GM21528 (cell line): ENCODE measurements around the gene SLC39A9.
"Not testable (repeated sequence)": the region's sequence is repeated elsewhere in the genome, so short reads cannot be mapped to it uniquely, and the experiment has no call there.

ENCODE experiments used
- ATAC-seq: cut with Tn5 transposase; IDR thresholded peaks from one replicate; pipeline ENCODE4 v1.9.1; 2021; ENCODE audit warnings: mild to moderate bottlenecking, moderate library complexity; ENCODE audit not compliant: unreplicated experiment, low FRiP score

The SLC39A9 gene

DNA sequence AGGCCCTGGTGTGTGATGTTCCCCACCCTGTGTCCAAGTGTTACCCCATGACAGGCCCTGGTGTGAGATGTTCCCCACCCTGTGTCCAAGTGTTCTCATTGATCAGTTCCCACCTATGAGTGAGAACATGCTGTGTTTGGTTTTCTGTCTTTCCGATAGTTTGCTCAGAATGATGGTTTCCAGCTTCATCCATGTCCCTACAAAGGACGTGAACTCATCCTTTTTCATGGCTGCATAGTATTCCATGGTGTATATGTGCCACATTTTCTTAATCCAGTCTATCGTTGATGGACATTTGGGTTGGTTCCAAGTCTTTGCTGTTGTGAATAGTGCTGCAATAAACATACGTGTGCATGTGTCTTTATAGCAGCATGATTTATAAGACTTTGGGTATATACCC lies 17.6 kb downstream of the SLC39A9 start:
- ATAC-seq, result not testable (repeated sequence)

DNA sequence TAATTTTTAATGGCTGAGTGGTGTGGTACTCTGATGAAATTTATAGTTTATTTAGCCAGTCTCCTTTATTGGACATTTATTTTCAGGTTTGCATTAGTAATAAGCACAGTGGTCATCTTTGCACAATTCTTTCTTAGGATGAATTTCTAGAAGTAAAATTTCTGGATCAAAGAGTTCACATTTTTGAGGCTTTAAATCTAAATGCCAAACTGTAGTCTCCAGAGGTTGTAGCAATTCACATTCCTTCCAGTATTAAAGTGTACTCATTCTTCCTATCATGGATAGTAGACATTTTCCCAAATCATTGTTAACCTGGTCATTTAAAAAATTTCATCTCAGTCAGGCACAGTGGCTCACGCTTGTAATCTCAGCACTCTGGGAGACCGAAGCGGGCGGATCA lies 24.8 kb downstream of the SLC39A9 start:
- ATAC-seq, result no peak

DNA sequence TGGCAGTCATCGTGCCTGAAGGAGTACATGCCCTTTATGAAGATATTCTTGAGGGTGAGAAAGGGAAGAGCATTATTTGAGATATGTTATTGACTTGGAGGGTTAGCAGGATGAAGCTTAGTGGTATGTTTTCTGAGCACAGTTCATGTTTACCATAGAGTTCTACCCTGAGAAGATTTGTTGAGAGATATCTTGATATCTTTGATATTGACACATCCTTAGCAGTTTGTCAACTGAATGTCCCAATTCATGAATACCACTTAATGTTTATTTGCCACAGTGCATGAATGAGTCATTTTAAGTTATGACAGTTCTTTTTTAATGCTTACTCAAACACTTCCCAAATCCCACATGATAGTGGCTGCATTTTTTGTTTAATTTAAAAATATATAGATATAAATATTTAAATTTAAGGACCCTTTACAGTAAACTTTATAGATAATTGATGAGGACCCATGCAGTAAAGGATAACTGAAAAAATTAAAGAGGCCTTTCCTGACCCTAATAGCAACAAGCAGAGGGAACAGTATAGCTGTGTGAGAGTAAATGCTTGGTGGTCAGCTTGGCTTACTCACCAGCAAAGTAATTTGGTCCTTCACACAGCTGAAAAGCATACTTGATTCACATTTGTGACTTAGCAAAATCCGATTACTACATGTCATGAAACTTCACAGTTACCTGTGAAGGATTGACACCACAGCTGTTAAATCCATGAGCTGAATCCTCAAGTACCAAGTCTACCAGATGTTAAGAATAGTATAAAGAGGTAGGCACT lies 25.8 kb downstream of the SLC39A9 start:
- ATAC-seq, result no peak

DNA sequence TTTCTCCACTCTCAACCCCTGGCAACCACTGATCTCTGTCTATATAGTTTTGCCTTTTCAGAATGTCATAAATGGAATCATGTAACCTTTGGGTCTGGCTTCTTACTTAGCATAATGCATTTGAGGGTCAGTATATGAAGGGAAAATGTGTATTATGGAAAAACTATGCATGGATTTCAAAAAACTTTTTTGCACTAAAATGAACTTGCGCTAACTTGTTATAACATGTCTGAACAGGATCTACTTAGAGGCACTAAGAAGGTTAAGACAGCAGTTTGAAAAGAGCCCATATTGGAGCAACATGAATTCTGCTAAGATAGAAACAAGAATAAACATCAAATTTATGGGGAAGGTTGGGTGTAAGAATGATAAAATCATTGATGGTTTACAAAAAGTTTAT lies 29.1 kb downstream of the SLC39A9 start:
- ATAC-seq, result no peak

DNA sequence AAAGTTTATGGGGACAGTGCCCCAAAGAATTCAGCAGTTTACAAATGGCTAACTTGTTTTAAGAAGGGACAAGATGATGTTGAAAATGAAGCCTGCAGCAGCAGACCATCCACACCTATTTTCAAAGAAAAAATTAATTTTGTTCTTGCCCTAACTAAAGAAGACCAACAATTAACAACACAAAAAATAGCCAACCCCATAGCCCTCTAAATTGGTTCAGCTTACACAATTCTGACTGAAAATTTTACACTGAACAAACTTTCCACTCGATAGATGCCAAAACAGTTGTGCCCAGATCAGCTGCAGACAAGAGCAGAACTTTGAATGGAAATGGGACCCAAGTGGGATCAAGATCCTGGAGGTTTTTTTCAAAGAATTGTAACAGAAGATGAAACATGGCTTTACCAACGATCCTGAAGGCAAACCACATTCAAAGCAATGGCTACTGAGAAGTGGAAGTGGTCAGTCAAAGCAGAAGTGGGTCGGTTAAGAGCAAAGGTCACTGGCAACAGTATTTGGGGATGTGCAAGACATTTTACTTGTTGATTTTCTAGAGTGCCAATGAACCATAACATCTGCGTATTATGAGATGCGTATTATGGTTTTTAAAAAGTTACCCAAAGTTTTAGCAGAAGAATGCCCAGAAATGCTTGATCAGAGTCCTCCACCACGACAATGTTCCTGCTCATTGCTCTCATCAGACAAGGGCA lies 30.0 kb downstream of the SLC39A9 start:
- ATAC-seq, result no peak

DNA sequence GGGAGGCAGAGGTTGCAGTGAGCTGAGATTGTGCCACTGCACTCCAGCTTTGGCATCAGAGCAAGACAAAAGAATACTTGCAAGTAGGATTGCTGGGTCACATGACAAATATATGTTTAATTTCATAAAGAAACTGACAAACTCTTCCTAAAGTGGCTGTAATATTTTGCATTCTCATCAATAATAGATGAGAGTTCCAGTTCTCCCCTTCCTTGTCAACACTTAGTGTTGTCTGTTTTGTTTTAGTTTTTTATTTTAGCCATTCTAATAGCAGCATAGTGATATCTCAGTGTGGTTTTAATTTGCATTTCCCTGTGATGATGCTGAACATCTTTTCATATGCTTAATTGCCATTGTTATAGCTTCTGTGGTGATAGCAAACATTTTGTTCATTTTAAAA lies 31.2 kb downstream of the SLC39A9 start:
- ATAC-seq, result no peak

DNA sequence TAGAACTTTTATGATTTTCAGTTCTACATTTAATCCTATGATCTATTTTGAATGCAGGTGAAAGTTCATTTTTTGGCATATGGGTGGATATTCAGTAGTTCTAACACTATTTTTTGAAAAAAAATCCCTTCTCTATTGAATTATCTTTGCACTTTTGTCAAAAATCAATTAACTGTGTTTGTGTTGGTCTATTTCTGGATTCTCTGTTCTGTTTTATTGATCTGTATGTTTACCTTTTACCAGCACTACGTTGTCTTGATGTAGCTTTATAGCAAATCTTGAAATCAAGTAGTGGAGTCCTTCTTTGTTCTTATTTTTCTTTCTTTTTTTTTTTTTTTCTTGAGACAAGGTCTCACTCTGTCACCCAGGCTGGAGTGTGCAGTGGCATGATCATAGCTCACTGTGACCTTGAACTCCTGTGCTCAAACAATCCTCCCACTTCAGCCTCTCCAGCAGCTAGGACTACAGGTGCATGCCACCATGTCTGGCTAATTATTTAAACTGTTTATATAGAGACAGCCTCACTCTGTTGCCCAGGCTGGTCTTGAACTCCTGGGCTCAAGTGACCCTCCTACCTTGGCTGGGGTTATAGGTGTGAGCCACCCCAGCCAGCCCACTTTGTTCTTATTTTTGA lies 31.9 kb downstream of the SLC39A9 start:
- no peak for ATAC-seq

DNA sequence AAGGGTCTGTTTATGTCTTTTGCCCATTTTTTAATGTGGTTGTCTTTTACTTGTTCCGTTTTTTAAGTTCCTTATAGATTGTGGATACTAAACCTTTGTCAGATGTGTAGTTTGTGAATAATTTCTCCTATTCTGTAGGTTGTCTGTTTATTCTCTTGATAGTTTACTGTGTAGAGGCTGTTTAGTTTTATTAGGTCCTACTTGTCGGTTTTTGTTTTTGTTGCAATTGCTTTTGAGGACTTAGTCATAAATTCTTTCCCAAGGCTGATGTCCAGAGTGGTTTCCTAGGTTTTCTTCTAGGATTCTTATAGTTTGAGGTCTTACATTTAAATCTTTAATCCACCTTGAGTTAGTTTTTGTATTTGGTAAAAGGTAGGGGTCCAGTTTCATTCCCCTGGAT lies 33.9 kb downstream of the SLC39A9 start:
- ATAC-seq, result no peak

DNA sequence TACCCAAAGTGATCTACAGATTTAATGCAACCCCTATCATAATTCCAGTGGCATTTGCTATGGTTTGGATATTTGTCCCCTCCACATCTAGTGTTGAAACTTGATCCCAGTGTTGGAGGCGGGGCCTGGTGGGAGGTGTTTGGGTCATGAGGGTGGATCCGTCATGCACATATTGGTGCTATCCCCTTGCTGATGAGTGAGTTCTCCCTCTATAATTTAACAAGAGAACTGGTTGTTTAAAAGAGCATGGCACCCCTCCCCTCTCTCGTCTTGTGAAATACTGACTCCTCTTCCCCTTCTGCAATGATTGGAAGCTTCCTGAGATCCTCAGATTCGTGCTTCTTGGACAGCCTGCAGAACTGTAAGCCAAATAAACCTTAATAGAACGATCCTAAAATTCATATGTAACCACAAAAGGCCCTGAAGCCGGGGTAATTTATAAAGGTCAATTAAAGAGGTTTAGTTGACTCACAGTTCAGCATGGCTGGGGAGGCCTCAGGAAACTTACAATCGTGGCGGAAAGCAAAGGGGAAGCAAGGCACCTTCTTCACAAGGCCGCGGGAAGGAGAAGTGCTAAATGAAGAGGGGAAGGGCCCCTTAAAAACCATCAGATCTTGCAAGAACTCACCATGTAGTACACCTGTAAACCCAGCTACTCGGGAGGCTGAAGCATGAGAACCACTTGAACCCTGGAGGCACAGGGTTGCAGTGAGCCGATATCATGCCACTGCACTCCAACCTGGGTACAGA lies 41.2 kb downstream of the SLC39A9 start:
- no peak for ATAC-seq

DNA sequence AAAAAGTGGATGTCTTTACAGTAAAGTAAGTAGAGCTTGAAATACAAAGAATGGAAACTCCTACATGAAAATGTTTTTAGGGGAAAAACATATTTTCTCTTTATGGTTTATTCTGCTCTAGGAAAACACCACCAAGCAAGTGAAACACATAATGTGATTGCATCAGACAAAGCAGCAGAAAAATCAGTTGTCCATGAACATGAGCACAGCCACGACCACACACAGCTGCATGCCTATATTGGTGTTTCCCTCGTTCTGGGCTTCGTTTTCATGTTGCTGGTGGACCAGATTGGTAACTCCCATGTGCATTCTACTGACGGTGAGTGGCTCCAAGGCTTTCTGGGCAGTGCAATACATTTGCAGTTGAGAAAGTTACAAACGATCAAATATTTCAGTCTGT lies 43.5 kb downstream of the SLC39A9 start:
- ATAC-seq, result no peak

DNA sequence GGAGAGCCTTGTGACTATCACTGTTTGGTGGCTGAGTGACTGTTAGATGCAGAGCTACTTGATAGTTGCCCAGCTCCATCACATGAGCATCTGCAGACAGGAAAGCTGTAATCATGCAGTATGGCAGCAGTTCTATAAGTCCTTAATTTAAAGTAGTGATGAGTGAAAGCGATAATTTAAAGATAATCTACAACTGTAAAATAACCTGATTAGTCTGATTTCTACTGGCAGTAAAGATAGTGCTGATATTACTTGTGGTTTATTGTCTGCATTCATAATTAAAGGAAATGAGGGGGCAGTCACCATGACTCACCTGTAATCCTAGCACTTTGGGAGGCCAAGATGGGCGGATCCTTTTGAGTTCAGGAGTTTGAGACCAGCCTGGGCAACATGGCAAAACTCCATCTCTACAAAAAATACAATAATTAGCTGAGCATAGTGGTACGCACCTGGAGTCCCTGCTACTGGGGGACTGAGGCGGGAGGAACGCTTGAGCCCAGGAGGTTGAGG lies 44.9 kb downstream of the SLC39A9 start:
- no peak for ATAC-seq

DNA sequence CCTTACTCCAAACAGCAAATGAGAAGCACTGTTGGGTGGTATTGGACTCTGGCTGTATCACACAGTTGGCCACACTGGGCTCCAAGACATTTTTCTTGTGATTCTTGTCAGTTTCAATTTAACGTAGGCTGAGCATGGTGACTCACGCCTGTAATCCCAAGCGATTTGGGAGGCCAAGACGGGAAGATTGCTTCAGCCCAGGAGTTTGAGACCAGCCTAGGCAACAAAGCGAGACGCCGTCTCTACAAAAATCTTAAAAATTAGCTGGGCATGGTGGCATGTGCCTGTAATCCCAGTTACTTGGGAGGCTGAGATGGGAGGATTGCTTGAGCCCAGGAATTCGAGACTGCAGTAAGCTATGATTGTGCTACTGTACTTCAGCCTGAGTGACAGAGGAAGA lies 50.7 kb downstream of the SLC39A9 start:
- ATAC-seq, result no peak

DNA sequence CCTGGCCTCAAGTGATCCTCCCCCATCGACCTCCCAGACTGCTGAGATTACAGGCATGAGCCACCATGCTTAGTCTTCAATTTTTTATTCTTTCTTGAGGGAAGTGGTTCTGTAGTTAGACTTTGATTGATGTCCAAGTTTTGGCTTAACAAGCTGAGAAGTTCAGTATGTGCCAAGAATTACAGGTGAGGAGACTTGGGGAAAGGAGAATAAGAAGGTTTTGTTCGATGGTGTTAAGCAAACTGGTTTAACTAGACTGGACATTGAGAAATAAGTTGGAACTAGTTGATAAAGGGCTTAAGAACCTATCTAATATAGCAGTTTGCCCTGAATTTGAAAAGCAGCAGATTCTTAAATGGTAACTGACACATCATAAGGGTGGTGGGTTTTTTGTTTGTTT lies 53.4 kb downstream of the SLC39A9 start:
- no peak for ATAC-seq

DNA sequence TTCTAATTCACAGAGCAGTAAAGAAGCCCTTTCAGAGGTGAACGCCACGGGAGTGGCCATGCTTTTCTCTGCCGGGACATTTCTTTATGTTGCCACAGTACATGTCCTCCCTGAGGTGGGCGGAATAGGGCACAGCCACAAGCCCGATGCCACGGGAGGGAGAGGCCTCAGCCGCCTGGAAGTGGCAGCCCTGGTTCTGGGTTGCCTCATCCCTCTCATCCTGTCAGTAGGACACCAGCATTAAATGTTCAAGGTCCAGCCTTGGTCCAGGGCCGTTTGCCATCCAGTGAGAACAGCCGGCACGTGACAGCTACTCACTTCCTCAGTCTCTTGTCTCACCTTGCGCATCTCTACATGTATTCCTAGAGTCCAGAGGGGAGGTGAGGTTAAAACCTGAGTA lies 59.9 kb downstream of the SLC39A9 start:
- no peak for ATAC-seq

DNA sequence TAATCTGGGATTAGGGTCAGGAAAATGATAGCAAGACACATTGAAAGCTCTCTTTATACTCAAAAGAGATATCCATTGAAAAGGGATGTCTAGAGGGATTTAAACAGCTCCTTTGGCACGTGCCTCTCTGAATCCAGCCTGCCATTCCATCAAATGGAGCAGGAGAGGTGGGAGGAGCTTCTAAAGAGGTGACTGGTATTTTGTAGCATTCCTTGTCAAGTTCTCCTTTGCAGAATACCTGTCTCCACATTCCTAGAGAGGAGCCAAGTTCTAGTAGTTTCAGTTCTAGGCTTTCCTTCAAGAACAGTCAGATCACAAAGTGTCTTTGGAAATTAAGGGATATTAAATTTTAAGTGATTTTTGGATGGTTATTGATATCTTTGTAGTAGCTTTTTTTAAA lies 60.6 kb downstream of the SLC39A9 start:
- ATAC-seq, result no peak

DNA sequence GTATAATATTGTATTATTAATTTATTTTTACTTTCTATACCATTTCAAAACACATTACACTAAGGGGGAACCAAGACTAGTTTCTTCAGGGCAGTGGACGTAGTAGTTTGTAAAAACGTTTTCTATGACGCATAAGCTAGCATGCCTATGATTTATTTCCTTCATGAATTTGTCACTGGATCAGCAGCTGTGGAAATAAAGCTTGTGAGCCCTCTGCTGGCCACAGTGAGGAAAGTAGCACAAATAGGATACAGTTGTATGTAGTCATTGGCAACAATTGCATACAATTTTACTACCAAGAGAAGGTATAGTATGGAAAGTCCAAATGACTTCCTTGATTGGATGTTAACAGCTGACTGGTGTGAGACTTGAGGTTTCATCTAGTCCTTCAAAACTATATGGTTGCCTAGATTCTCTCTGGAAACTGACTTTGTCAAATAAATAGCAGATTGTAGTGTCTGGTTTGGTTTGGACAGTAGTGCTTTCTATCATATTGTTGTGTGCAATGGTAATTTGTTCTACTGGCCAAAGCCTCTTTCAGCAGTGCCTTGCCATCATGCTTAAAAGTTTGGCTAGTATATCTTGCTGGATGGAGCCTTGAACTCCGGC lies 61.7 kb downstream of the SLC39A9 start:
- ATAC-seq, result no peak

DNA sequence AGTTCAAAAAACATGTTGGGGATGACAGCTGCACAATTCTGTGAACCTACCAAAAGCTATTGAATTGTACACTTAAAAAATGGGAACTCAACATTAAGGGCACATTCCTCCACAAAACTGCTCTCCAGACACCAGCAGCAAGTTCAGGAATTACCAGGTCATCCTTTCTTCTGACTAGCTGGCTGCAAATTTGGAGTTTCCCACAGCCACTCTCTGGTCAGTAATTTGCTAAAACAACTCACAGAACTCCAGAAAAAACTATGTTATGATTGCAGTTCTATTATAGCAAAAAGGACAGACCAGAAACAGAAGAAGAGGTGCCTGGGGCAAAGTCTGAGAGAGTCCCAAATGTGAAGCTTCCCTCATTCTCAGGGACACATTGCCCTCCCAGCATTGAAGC lies 65.9 kb downstream of the SLC39A9 start:
- ATAC-seq, result no peak

DNA sequence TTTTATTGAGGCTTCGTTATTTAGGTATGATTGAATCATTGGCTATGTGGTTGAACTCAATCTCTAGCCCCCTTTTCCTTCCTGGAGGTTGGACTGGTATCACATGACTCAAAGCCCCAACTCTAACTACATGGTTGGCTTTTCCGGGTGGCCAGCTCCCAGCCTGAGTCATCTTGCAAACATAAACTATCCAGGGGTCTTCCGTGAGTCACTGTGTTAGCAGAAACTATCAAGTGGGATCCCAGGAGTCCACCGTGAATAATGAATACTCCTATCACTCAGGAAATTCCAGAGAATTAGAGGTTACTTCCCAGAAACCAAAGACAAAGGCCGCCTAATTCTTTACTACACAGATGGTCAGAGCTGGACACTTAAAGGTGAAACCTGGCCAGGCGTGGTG lies 66.3 kb downstream of the SLC39A9 start:
- no peak for ATAC-seq

DNA sequence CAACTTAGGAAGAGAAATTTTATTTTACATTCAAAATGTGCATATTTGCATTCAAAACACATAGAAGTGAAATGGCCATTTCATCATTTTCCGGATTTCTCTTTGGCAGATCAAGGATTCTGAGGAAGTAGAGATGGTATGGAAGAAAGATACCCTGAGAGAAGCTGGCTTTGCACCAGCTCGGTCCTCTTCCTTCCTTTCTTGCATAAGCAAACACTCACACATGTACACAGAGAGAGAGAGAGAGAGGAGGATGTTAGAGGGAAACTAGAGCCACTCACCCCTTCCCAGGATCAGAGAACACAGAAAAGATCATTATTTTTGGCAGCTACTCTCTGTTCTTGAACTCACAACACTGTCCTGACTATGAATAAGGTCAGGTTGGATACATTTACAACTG lies 70.5 kb downstream of the SLC39A9 start:
- no peak for ATAC-seq

DNA sequence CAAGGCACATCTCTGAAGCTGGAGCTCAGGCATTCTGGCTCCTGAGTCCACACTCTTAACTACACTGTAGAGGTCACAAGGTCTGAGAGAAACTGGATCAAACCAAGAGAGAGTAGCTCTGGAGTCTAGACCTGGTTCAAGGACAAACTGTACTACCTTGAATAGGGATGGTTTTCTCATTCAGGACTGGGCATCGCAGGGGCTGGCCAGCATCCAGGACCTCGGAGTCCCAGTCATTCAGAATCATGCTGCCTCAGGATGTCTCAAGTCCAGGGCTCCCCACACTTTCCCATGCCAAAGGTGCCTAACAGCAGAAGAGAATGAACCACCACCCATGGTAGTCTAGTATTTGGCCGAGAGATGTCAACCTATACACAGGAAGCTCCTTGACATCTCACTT lies 72.9 kb downstream of the SLC39A9 start:
- no peak for ATAC-seq
